Measurements from ENCODE around the gene P2RY14.

P2RY14 gene

GRCh38 chr3:151227807-151228665, 50.3 kb downstream of the P2RY14 start:
- TF ChIP-seq, protein P1, sequence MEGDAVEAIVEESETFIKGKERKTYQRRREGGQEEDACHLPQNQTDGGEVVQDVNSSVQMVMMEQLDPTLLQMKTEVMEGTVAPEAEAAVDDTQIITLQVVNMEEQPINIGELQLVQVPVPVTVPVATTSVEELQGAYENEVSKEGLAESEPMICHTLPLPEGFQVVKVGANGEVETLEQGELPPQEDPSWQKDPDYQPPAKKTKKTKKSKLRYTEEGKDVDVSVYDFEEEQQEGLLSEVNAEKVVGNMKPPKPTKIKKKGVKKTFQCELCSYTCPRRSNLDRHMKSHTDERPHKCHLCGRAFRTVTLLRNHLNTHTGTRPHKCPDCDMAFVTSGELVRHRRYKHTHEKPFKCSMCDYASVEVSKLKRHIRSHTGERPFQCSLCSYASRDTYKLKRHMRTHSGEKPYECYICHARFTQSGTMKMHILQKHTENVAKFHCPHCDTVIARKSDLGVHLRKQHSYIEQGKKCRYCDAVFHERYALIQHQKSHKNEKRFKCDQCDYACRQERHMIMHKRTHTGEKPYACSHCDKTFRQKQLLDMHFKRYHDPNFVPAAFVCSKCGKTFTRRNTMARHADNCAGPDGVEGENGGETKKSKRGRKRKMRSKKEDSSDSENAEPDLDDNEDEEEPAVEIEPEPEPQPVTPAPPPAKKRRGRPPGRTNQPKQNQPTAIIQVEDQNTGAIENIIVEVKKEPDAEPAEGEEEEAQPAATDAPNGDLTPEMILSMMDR (IDR thresholded peaks at IDR 0.05; ENCODE audit: control insufficient read depth, extremely low read depth, insufficient read depth): peak; percentile 88
- no peak overlapping the region for H3K4me3 ChIP-seq (ENCODE audit: low read depth, low read length)
- peak; percentile 14 for DNase-seq (ENCODE audit: low read depth)

- TF ChIP-seq, protein P1 (IDR thresholded peaks at IDR 0.05; ENCODE audit: control insufficient read depth, extremely low read depth, insufficient read depth): no peak
- no peak for DNase-seq (ENCODE audit: low read depth)
- H3K4me3 ChIP-seq (ENCODE audit: low read depth, low read length): no peak overlapping the region
These were observed 51.0 kb downstream of the P2RY14 start for GRCh38 chr3:151227266-151227806.

DNA sequence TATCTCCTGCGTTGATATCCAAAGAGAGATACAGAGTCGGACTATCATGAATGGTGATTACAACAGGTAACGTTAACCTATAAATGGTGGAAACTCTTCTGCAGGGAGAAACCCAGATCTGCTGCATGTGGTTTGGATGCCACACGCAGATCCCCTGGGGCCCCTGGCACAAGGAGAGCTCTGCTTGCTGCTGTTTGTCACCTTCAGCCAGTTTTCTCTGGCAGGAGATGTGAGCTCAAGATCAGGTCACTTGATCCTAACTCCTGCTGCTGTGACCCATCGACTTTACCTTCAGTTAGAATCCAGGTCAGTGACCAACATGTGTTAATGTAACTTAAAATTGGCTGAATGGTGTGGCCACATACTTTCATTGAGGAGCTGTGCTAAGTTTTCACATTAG, 51.5 kb downstream of the P2RY14 start:
- no peak overlapping the region for H3K4me3 ChIP-seq (ENCODE audit: low read depth, low read length)
- DNase-seq (ENCODE audit: low read depth): no peak
- TF ChIP-seq, protein P1 (IDR thresholded peaks at IDR 0.05; ENCODE audit: control insufficient read depth, extremely low read depth, insufficient read depth): no peak

GRCh38 chr3:151226088-151226563, 52.2 kb downstream of the P2RY14 start:
- DNase-seq (ENCODE audit: low read depth): no peak
- TF ChIP-seq, protein P1 (IDR thresholded peaks at IDR 0.05; ENCODE audit: control insufficient read depth, extremely low read depth, insufficient read depth): no peak
- H3K4me3 ChIP-seq (ENCODE audit: low read depth, low read length): no peak overlapping the region

- TF ChIP-seq, protein P1 (IDR thresholded peaks at IDR 0.05; ENCODE audit: control insufficient read depth, extremely low read depth, insufficient read depth): no peak
- no peak overlapping the region for H3K4me3 ChIP-seq (ENCODE audit: low read depth, low read length)
- DNase-seq (ENCODE audit: low read depth): no peak
These were observed 53.0 kb downstream of the P2RY14 start for GRCh38 chr3:151225040-151225975.

GRCh38 chr3:151224268-151224866, 54.0 kb downstream of the P2RY14 start:
- TF ChIP-seq, protein P1 (IDR thresholded peaks at IDR 0.05; ENCODE audit: control insufficient read depth, extremely low read depth, insufficient read depth): no peak
- no peak overlapping the region for H3K4me3 ChIP-seq (ENCODE audit: low read depth, low read length)
- DNase-seq (ENCODE audit: low read depth): no peak
